Hematopoietic multipotent progenitor cell (in vitro differentiated cells): ENCODE results near the gene HSPA12B. TPM values are rescaled to one million over a fixed set of nuclear protein-coding genes. Genes with fewer than 3 reads are reported as not detected.
A peak's percentile ranks its signal among the peaks of the same experiment; 100 is the strongest.

ENCODE experiments used
- DNase-seq, 3 donors: peaks; one replicate each; pipeline ENCODE4 v3.0.0-alpha.2; 2011 to 2015; ENCODE audit warnings: low read depth in 2 of 3, low spot score in 2 of 3
- total RNA-seq: library from RNA; depleted of rRNA; stranded (reverse); fragments of >200 nt; gene quantifications from one replicate; pipeline ENCODE4 v1.2.3, GENCODE V29; 2012

Gene HSPA12B
- total RNA-seq, 1 donor: under 0.01 TPM

DNA sequence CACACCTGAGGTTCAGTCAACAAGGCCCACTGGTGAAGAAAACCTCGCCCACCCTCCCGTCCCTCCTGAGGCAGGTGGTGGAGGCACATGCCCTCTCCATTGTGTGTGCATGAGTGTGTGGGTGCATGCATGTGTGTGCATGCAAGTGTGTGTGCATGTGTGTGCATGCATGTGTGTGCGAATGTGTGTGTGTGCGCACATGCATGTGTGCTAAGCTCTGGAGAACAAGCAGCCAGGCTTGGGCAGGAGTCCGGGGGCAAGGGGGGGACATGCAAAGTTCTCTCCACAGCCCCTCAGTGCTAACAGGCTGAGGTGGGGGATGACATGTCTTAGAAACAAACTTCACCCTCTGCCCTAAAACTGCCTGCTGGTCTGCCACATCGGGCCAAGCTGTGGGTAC, 3.1 kb upstream of the HSPA12B start:
- DNase-seq: no peak

GRCh38 chr20:3729811-3730540, 2.5 kb upstream of the HSPA12B start:
- no peak for DNase-seq

DNA sequence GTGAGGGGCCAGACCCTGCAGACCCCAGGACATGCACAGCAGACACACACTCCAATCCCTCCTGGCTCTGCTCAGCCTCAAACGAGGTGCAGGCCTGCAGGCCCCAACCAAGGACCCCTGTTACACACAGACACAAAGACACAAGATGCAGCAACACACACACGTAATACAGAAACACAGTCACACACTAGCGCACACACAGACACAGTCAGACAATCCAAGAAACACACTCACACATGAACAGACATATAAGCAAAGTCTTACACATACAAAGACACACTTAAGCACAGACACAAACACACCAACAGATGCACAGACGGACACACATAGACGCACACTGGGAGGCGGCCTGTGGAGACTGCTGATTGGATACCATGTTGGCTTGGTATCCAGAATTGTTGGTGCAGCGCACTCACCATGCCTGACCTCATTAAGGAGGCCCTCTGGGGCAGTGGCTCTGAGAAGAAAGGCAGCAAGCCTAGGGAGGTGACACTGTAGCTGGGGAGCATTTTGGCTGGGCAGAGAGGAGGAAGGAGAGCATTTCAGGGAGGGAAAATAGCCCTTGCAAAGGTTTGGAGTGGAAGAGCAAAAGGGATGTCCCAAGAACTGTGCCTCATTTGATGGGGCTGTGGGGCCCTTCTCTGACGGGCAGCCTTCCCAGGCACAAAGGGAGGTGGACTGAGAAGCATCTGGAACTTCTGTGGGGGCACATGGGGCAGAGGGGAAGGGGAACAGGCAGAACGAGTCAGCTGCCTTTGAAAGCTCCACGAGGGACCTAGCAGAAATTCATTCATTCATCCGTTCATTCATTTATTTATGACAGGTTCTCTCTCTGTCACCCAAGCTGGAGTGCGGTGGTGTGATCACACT, 1.4 kb upstream of the HSPA12B start:
- no peak for DNase-seq

DNA sequence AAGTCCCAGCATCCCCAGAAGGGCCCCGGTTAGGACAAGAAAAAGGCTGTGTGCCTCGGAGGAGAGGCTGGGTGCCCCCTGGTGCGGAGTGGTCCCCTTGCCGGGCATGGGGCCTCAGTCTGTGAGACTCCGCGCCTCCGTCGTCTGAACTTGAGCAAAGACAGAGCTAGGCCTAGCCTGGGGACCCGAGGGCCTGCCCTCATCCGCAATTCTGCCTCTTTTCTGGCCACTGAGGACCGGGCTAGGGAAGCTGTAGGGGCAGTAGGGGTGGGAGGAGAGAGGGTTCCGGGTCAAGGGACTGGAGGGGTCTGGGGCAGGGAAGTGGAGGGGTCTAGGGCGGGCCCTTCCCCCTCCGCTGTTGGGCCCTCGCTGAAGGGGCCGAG, 550 bp upstream of the HSPA12B start:
- no peak for DNase-seq

DNA sequence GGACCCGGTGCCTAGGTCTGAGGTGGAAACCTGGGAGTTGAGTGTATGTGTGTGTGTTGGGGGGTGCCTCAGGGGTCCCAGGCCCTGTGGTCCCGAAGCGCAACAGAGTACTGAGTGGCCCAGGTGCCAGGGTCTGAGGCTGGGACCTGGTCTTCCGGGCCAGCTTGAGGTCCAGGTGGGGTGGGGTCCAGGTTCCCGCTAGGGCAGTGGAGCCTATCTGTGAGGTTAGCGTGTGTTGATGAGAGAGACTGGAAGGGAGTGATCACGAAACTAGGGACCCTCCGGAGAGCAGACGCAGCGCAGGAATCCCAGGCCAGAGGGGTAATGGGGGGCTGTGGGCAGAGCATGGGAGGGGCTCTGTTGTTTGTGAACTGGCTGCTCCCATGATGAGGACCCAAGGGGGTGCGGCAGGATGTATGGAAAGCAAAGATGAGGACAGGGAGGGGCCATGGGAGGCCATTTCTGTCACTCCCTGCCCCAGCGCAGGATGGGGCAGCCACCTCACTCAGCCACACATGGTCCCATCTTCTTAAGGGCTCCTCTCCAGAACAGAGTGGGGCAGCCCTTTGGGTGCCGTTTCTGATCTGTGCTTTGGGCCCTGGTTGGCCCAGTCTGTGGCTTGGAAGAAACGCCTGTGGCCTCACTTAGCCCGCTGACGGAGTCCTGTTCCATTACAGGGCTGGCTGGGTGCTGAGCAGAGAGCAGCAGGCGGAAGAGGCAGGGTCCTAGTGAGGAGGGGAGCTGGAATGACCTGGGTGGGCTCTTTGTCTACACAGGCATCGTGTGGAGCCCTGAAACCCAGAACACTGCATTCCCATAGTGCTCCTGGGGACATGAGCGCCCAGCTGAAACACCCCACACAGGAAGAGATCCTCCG, 872 bp downstream of the HSPA12B start:
- no peak for DNase-seq

GRCh38 chr20:3734111-3734843, 1.8 kb downstream of the HSPA12B start:
- no peak for DNase-seq

- DNase-seq: no peak
Observed at GRCh38 chr20:3735768-3736167, 3.3 kb downstream of the HSPA12B start.

DNA sequence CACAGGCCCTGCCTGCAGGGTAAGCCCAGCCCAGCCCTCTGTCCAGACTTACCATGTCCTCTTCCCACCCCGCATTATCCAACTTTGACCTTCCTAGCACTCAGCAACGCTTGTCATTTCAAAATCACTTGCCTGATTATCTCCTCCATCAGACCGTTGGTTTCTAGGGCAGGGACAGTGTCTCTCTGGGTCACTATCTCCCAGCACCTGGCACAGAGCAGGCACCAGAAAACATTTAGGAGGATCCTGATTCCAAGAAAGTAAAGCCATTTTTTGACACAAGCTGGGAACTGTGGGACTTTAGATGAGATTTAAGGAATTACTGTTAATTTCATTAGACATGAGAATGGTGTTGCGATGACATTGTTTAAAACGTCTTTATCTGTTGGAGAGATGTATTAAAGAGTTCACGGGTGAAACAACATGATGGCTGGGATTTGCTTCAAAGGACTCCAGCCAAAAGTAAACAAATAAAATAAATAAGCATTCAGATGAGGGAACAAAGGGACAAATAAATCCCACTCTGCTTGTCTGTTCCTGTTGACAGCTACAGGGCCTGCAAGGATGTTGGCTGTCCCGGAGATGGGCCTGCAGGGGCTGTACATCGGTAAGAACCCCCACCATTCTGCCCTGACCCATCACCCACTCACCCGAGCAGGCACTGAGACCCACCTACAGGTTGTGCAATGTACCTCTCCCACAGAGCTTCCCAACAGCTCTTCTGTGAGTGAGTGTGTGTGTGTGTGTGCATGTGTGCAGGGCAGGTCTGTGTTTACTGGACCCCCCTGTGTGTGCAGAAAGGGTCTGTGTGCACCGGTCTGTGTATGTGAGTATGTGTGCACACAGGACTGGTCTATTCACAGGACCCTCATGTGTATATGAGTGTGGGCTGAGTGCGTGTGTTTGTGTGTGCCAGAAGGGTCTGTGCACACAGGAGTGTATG, 5.9 kb downstream of the HSPA12B start:
- no peak for DNase-seq

- DNase-seq: no peak
Observed at GRCh38 chr20:3739054-3739925, 6.8 kb downstream of the HSPA12B start.

DNA sequence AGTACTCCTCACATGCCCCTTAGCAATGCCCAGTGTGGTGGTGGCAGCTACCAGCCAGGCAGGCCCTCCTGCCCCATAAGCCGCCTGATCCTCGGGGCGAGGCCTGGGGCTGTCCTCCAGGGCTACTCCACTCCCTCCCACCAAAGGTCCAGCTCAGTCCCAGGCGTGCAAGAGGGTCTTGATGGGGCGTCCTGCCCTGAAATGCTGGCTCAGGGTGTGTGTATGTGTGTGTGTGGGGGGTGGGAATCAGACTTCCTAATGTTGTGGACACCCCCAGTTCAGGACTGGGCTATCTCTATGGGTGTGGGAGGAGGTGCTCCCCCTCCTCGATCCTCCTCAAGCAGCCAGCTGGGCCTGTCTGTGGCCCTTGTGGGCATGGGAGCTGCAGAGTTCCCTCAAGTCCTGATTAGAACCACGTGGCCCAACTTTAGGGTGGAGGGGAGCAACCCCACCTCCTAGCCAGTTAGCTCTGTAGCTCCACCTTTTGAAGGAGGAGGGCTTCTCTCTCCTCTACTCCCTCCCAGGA, 7.5 kb downstream of the HSPA12B start:
- DNase-seq: no peak

DNA sequence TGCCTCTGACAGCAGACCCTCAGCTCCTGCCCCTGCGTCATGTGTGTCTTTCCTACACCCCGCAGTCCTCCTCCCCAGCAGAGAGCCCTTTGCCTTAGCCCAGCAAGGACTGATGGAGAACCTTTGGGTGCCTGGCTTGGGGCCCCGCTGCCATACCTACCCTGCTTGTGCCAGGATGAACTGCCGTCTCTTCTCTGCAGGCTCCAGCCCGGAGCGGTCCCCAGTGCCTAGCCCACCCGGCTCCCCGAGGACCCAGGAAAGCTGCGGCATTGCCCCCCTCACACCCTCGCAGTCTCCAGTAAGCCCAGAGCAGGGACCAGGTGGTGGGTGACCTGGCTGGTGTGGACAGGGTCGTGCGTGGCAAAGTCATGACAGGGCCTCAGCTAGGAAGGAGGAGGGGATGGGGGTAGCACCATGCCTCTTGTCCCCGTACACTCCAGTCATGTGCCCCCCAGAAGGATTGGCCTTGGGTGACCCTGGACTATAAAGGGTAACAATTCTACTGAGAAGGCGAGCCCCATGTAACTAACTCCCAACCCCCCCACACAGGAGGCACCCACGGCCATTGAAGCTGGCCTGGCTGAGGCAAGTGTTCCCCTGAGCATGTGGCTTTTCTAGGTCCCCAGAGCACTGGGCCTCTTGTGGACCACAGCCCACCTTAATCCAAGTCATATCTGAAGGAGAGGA, 8.3 kb downstream of the HSPA12B start:
- DNase-seq: no peak

- no peak for DNase-seq
Observed at GRCh38 chr20:3741836-3742458, 9.5 kb downstream of the HSPA12B start.

- DNase-seq: no peak
Observed at GRCh38 chr20:3743251-3743650, 10.8 kb downstream of the HSPA12B start.

GRCh38 chr20:3744037-3744436, 11.6 kb downstream of the HSPA12B start:
- no peak for DNase-seq

DNA sequence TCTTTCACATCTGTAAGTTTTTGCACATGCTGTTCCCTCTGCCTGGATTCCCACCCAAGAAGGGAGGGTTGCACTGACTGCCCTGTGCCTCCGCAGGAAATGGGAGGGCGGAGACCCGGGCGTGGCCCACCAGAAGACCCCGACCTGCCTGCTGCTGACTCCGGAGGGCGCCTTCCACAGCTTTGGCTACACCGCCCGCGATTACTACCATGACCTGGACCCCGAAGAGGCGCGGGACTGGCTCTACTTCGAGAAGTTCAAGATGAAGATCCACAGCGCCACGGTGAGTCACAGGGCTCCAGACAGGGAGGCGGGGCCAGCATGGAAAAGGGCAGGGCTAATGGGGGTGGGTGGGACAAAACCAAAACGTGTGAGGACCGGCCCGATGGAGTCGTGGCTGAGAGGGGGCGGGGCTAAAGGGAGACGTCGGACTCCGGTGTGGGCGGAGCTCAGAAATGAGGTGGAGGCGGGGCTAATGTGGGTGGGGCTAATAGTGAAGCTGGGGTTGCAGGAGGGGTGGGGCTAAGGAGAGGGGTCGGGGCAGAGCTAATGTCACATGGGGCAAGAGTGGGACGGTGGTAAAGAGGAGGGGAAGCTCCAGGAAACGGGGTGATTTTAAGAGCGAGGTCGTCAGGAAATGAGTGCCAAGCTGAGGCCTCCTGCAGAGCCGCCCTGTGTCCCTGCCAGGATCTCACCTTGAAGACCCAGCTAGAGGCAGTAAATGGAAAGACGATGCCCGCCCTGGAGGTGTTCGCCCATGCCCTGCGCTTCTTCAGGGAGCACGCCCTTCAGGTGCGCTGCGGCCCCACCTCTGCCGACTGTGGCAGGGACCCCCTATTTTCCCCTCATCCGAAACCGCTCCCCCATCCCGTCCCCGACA, 12.6 kb downstream of the HSPA12B start:
- peak; percentile 42 to 88 (median 85) for DNase-seq

DNA sequence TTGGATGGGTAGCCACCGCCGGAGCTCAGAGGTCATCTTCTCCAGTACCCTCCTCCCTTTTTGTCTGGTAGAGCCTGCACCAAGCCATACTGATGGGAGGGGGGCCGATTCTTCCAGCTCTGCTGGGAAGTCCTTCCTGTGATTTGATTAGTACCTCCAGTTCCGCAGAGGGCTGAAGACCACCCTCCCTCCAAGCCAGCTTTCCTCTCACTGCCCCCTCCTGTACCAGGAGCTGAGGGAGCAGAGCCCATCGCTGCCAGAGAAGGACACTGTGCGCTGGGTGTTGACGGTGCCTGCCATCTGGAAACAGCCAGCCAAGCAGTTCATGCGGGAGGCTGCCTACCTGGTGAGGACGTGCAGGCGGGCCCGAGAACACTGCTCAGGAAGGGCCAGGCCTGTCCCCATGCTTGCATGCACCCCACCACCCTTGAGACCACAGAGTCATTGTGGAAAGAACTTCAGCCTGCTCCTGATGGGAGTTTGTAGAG, 13.2 kb downstream of the HSPA12B start:
- no peak for DNase-seq
